OCI-LY3 (cell line): ENCODE results near the gene TSEN54.

Source experiments
- H2AFZ ChIP-seq: fragments of 200-600, 300-600 bp; shearing (Covaris generic); 2 replicates; pipeline ENCODE4 v1.6.0; 2014; ENCODE audit warnings: antibody characterized with exemption, low read depth, low read length
- H3K27ac ChIP-seq: fragments of 200-600, 300-600 bp; sonication (generic); 2 replicates; pipeline ENCODE4 v1.5.1; 2014; ENCODE audit warnings: mild to moderate bottlenecking, low read length, moderate library complexity, mixed read lengths
- H3K27me3 ChIP-seq: fragments of 200-600, 300-600 bp; sonication (generic); 2 replicates; pipeline ENCODE4 v1.6.1; 2014; ENCODE audit warnings: low read depth, low read length, mixed read lengths
- H3K36me3 ChIP-seq: fragments of 200-600, 300-600 bp; sonication (generic); replicated peaks from 2 replicates; pipeline ENCODE3; 2014; ENCODE audit warnings: low read depth, low read length, mixed read lengths
- H3K4me1 ChIP-seq: fragments of 300-600, 200-600 bp; sonication (generic); 2 replicates; pipeline ENCODE4 v1.6.1; 2014; ENCODE audit warnings: low read length, mixed read lengths
- H3K4me2 ChIP-seq: fragments of 200-600, 300-600 bp; sonication (generic); 2 replicates; pipeline ENCODE4 v1.6.1; 2014; ENCODE audit warnings: low read length, mixed read lengths
- H3K4me3 ChIP-seq: fragments of 300-600, 200-600 bp; sonication (generic); 2 replicates; pipeline ENCODE4 v1.5.1; 2014; ENCODE audit warnings: antibody characterized with exemption, mild to moderate bottlenecking, low read length, moderate library complexity
- H3K79me2 ChIP-seq: fragments of 300-600, 200-600 bp; shearing (Covaris generic); 2 replicates; pipeline ENCODE4 v1.6.1; 2014; ENCODE audit warnings: mild to moderate bottlenecking, low read length, mixed read lengths
- H3K9ac ChIP-seq: fragments of 300-600, 200-600 bp; shearing (Covaris generic); 2 replicates; pipeline ENCODE4 v1.6.0; 2014; ENCODE audit warnings: mild to moderate bottlenecking, low read length, moderate library complexity
- H3K9me3 ChIP-seq: fragments of 200-600, 300-600 bp; shearing (Covaris generic); 2 replicates; pipeline ENCODE4 v1.6.1; 2014; ENCODE audit warnings: low read length, mixed read lengths; ENCODE audit not compliant: insufficient read depth
- H4K20me1 ChIP-seq: fragments of 200-600, 300-600 bp; sonication (generic); 2 replicates; pipeline ENCODE4 v1.6.1; 2016; ENCODE audit warnings: low read length, mixed read lengths; ENCODE audit not compliant: insufficient read depth
- CTCF ChIP-seq: fragments of 200-600, 300-600 bp; sonication (generic); IDR thresholded peaks from 2 replicates; pipeline ENCODE4 v1.5.1; 2014; ENCODE audit warnings: antibody characterized with exemption, low read length, low read depth
- EZH2phosphoT487 ChIP-seq: fragments of 200-600 bp; shearing (Covaris generic); IDR thresholded peaks from 2 replicates; pipeline ENCODE4 v1.6.1; 2018; ENCODE audit warnings: antibody characterized with exemption, mixed run types, low read depth

Gene TSEN54

GRCh38 chr17:75544250-75544649, 27.9 kb downstream of the TSEN54 start:
- H3K79me2 ChIP-seq, result no peaks in the 10 kb centered on the region
- H4K20me1 ChIP-seq, result no peaks in the 10 kb centered on the region
- H3K9me3 ChIP-seq, result no peaks in the 10 kb centered on the region
- TF ChIP-seq EZH2phosphoT487, result no peak
- no peak for TF ChIP-seq CTCF
- no peak overlapping the region for H3K4me3 ChIP-seq
- no peaks in the 10 kb centered on the region for H3K27me3 ChIP-seq
- peaks cover 6% of the 10 kb centered on the region; the same call in 1 of the 2 replicates for H3K4me1 ChIP-seq
- H3K9ac ChIP-seq, result no peak overlapping the region
- H3K27ac ChIP-seq, result no peak overlapping the region
- H2AFZ ChIP-seq, result no peak overlapping the region
- no peaks in the 10 kb centered on the region for H3K36me3 ChIP-seq
- H3K4me2 ChIP-seq, result no peak overlapping the region

GRCh38 chr17:75546181-75546580, 29.9 kb downstream of the TSEN54 start:
- Histone ChIP-seq H3K36me3 (no peaks in the 10 kb centered on the region), H3K79me2 (no peaks in the 10 kb centered on the region), H3K4me3 (no peak overlapping the region), H3K4me1 (peaks cover 6% of the 10 kb centered on the region; the same call in 1 of the 2 replicates), H2AFZ (no peak overlapping the region), H3K9me3 (no peaks in the 10 kb centered on the region), H3K27me3 (no peaks in the 10 kb centered on the region), H3K9ac (no peak overlapping the region), H4K20me1 (no peaks in the 10 kb centered on the region), H3K4me2 (no peak overlapping the region), H3K27ac (no peak overlapping the region)
- TF ChIP-seq CTCF (no peak), EZH2phosphoT487 (no peak)

DNA sequence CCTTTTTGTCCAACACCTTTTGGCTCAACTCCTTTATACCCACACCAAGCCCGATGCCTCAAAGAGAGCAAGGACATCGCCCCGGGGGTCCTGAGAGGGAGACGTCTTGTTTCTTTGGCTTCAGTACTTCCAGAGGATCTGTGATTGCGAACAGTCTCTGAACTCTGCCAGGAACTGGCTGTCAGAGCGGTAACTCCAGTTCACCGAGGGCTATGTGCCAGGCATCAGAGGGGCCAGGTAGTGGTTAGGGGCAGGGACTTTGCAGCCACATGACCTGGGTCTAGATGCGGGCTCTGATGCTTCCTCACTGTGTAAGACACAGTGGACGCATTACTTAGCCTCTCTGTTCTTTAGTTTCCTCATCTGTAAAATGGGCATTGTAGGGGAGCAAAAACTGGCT, 30.8 kb downstream of the TSEN54 start:
- Histone ChIP-seq H3K79me2 (no peaks in the 10 kb centered on the region), H3K9ac (no peak overlapping the region), H3K9me3 (no peaks in the 10 kb centered on the region), H3K27me3 (no peaks in the 10 kb centered on the region), H2AFZ (no peak overlapping the region), H3K36me3 (no peaks in the 10 kb centered on the region), H3K27ac (no peak overlapping the region), H4K20me1 (no peaks in the 10 kb centered on the region), H3K4me2 (no peak overlapping the region), H3K4me1 (peaks cover 6% of the 10 kb centered on the region; the same call in 1 of the 2 replicates), H3K4me3 (no peak overlapping the region)
- TF ChIP-seq CTCF (no peak), EZH2phosphoT487 (no peak)

DNA sequence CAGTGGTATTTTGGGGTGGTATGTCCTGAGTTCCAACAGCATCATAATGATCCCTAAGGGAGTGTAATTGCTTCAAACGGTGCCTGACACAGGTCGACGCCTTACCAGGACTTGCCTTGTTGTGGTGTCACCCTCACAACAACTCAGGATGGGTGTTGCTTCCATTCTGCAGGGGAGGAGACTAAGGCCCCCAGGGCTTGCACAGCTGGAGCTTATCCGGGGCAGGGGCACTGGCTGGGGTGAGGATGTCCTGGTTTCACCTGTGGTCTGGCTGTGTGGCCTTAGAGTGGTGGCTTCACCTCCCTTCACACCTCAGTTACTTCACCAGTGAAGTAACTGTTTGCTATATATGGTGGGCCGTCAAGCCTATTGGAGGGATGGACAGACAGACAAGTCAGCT, 32.5 kb downstream of the TSEN54 start:
- H3K27ac ChIP-seq, result no peak overlapping the region
- no peaks in the 10 kb centered on the region for H4K20me1 ChIP-seq
- H3K4me3 ChIP-seq, result no peak overlapping the region
- TF ChIP-seq EZH2phosphoT487, result no peak
- no peak for TF ChIP-seq CTCF
- no peak overlapping the region for H2AFZ ChIP-seq
- no peaks in the 10 kb centered on the region for H3K27me3 ChIP-seq
- H3K9me3 ChIP-seq, result no peaks in the 10 kb centered on the region
- H3K9ac ChIP-seq, result no peak overlapping the region
- H3K4me2 ChIP-seq, result no peak overlapping the region
- H3K36me3 ChIP-seq, result no peaks in the 10 kb centered on the region
- H3K4me1 ChIP-seq, result no peaks in the 10 kb centered on the region
- H3K79me2 ChIP-seq, result no peaks in the 10 kb centered on the region
